Adrenal gland (tissue), 5 donors: ENCODE data around the gene CCDC183.

ENCODE experiments used
- CTCF ChIP-seq, 6 experiments: fragments of 450-650 bp in 4 of 6; fragments of 200-600 bp in 2 of 6; sonication (generic) in 1 of 6; IDR thresholded peaks; 1 replicate in 5 of 6; 2 replicates in 1 of 6; pipeline versions ENCODE4 v1.5.1 to v1.8.0; 2016 to 2021; ENCODE audit warnings: antibody characterized with exemption in 6 of 6, mild to moderate bottlenecking in 2 of 6, moderate library complexity in 1 of 6
- POLR2A ChIP-seq, 2 donors: fragments of 450-650 bp; IDR thresholded peaks; one replicate each; pipeline ENCODE4 v1.6.1; 2017; ENCODE audit warnings: antibody characterized with exemption in 2 of 2, mild to moderate bottlenecking in 2 of 2, moderate library complexity in 1 of 2
- donor health status: DM: no; HTN: no; CAD: no.

GRCh38 chr9:136835162-136835931 is 39.2 kb downstream of the CCDC183 start:
- TF ChIP-seq CTCF (IDR thresholded peaks at IDR 0.05) (no peak), POLR2A (IDR thresholded peaks at IDR 0.05) (no peak)
